PFSK-1 (cell line): ENCODE measurements around the gene SLC24A3.

ENCODE experiments used
- FOXP2 ChIP-seq: optimal IDR thresholded peaks from 2 replicates; pipeline ENCODE3; 2011; ENCODE audit warnings: borderline replicate concordance, control low read depth, inconsistent platforms; ENCODE audit not compliant: insufficient read depth; ENCODE audit errors: extremely low read length, extremely low read depth
- POLR2AphosphoS5 ChIP-seq: IDR thresholded peaks from 2 replicates; pipeline ENCODE4 v1.6.1; 2012; ENCODE audit warnings: low read depth, mild to moderate bottlenecking, control low read depth, low read length, moderate library complexity
- REST ChIP-seq, 2 experiments: IDR thresholded peaks; 2 replicates each; pipeline versions ENCODE4 v1.6.1 to v1.8.0; 2011 to 2012; ENCODE audit warnings: low read depth in 2 of 2, low read length in 2 of 2, control low read depth in 1 of 2, inconsistent platforms in 1 of 2, mild to moderate bottlenecking in 1 of 2, moderate library complexity in 1 of 2; ENCODE audit not compliant: insufficient read depth in 1 of 2
- SIN3A ChIP-seq: IDR thresholded peaks from 2 replicates; pipeline ENCODE4 v1.6.1; 2012; ENCODE audit warnings: mild to moderate bottlenecking, low read length, moderate library complexity, borderline replicate concordance; ENCODE audit not compliant: insufficient read depth
- TAF1 ChIP-seq: IDR thresholded peaks from 2 replicates; pipeline ENCODE4 v1.6.1; 2012; ENCODE audit warnings: low read length, control low read depth, borderline replicate concordance; ENCODE audit not compliant: insufficient read depth

SLC24A3 gene

GRCh38 chr20:19462491-19462890 lies 250.0 kb downstream of the SLC24A3 start:
- TF ChIP-seq FOXP2 (no peak), POLR2AphosphoS5 (no peak), TAF1 (no peak), REST (IDR thresholded peaks at IDR 0.05; ENCODE audit: insufficient read depth in 1 of 2, low read depth in 2 of 2, low read length in 2 of 2) (no peak), SIN3A (no peak)

GRCh38 chr20:19463597-19463996 lies 251.2 kb downstream of the SLC24A3 start:
- TF ChIP-seq TAF1 (no peak), POLR2AphosphoS5 (no peak), REST (IDR thresholded peaks at IDR 0.05; ENCODE audit: insufficient read depth in 1 of 2, low read depth in 2 of 2, low read length in 2 of 2) (no peak), SIN3A (no peak), FOXP2 (no peak)

GRCh38 chr20:19465536-19465935 lies 253.1 kb downstream of the SLC24A3 start:
- no peak for TF ChIP-seq FOXP2

- TF ChIP-seq POLR2AphosphoS5 (no peak), FOXP2 (no peak), TAF1 (no peak), SIN3A (no peak), REST (IDR thresholded peaks at IDR 0.05; ENCODE audit: insufficient read depth in 1 of 2, low read depth in 2 of 2, low read length in 2 of 2) (no peak)
These were observed 253.9 kb downstream of the SLC24A3 start for GRCh38 chr20:19466206-19466928.

GRCh38 chr20:19473216-19473921 lies 260.9 kb downstream of the SLC24A3 start:
- TF ChIP-seq FOXP2 (no peak), POLR2AphosphoS5 (no peak), SIN3A (no peak), REST (IDR thresholded peaks at IDR 0.05; ENCODE audit: insufficient read depth in 1 of 2, low read depth in 2 of 2, low read length in 2 of 2) (no peak), TAF1 (no peak)
